ENCODE data around the gene ENTPD2. TPM values are rescaled to one million over a fixed set of nuclear protein-coding genes. Genes with fewer than 3 reads are reported as not detected.
A peak's percentile ranks its signal among the peaks of the same experiment; 100 is the strongest.

ENTPD2 gene
- total RNA-seq, 1 donor from 2014 or later = 5.2 TPM

- Mint-ChIP-seq H3K27me3 (ENCODE audit: low read depth) (peaks cover 30% of the 10 kb centered on the region), H3K4me1 (peaks cover 13% of the 10 kb centered on the region)
These were observed 17.0 kb upstream of the ENTPD2 start for GRCh38 chr9:137070906-137071275.

GRCh38 chr9:137070201-137070905, 16.5 kb upstream of the ENTPD2 start, which contains the start of gene SAPCD2:
Gene SAPCD2 (minus strand): TSS chr9:137070557. CDS start chr9:137070460, 97 bp downstream.
- peaks cover 13% of the 10 kb centered on the region for H3K4me1 Mint-ChIP-seq
- peak; percentile 71 to 77 for DNase-seq (ENCODE audit: low spot score in 2 of 2, unreplicated experiment in 2 of 2)
- no peak for TF ChIP-seq CTCF (IDR thresholded peaks at IDR 0.05; ENCODE audit: unreplicated experiment)
- peak within 1 kb of the TSS; percentile 63 for H3K4me3 Mint-ChIP-seq
- no peak within 1 kb of the TSS for H3K27ac Mint-ChIP-seq
- no peaks in the 10 kb centered on the region for H3K36me3 Mint-ChIP-seq
- H3K27me3 Mint-ChIP-seq (ENCODE audit: low read depth) = peaks cover 27% of the 10 kb centered on the region
- no peaks in the 10 kb centered on the region for H3K9me3 Mint-ChIP-seq

More at GRCh38 chr9:137070906-137071275, 17.0 kb upstream of the ENTPD2 start:
- no peak for TF ChIP-seq CTCF (IDR thresholded peaks at IDR 0.05; ENCODE audit: unreplicated experiment)
- Mint-ChIP-seq H3K27ac (no peak overlapping the region), H3K36me3 (no peaks in the 10 kb centered on the region), H3K4me3 (peak overlapping the region; percentile 63), H3K9me3 (no peaks in the 10 kb centered on the region)
- no peak for DNase-seq (ENCODE audit: low spot score in 2 of 2, unreplicated experiment in 2 of 2)

GRCh38 chr9:137069508-137070091, 15.7 kb upstream of the ENTPD2 start:
- TF ChIP-seq CTCF (IDR thresholded peaks at IDR 0.05; ENCODE audit: unreplicated experiment) = no peak
- Mint-ChIP-seq H3K36me3 (no peaks in the 10 kb centered on the region), H3K9me3 (no peaks in the 10 kb centered on the region), H3K27ac (no peak overlapping the region), H3K4me1 (peaks cover 13% of the 10 kb centered on the region), H3K27me3 (ENCODE audit: low read depth) (peaks cover 19% of the 10 kb centered on the region), H3K4me3 (peak overlapping the region; percentile 44)
- no peak for DNase-seq (ENCODE audit: low spot score in 2 of 2, unreplicated experiment in 2 of 2)

GRCh38 chr9:137068539-137069507, 15.0 kb upstream of the ENTPD2 start:
- Mint-ChIP-seq H3K9me3 (no peaks in the 10 kb centered on the region), H3K27me3 (ENCODE audit: low read depth) (peaks cover 14% of the 10 kb centered on the region), H3K4me3 (peak overlapping the region; percentile 44), H3K4me1 (peaks cover 14% of the 10 kb centered on the region), H3K36me3 (no peaks in the 10 kb centered on the region), H3K27ac (no peak overlapping the region)
- no peak for TF ChIP-seq CTCF (IDR thresholded peaks at IDR 0.05; ENCODE audit: unreplicated experiment)
- no peak for DNase-seq (ENCODE audit: low spot score in 2 of 2, unreplicated experiment in 2 of 2)

- peaks cover 14% of the 10 kb centered on the region for H3K4me1 Mint-ChIP-seq
- peaks cover 11% of the 10 kb centered on the region for H3K27me3 Mint-ChIP-seq (ENCODE audit: low read depth)
- no peaks in the 10 kb centered on the region for H3K9me3 Mint-ChIP-seq
- H3K27ac Mint-ChIP-seq = no peak overlapping the region
- peak in 1 of 2 experiments; percentile 86 for DNase-seq (ENCODE audit: low spot score in 2 of 2, unreplicated experiment in 2 of 2)
- H3K36me3 Mint-ChIP-seq = no peaks in the 10 kb centered on the region
- peak overlapping the region; percentile 5 for H3K4me3 Mint-ChIP-seq
- TF ChIP-seq CTCF (IDR thresholded peaks at IDR 0.05; ENCODE audit: unreplicated experiment) = peak; percentile 81
These were observed 14.1 kb upstream of the ENTPD2 start for GRCh38 chr9:137067860-137068538.
